Measurements from ENCODE around the gene GPR85.
"Not testable (repeated sequence)": the region's sequence is repeated elsewhere in the genome, so short reads cannot be mapped to it uniquely, and the experiment has no call there.

GPR85 gene

GRCh38 chr7:113083816-113084495 is 2.7 kb downstream of the GPR85 start:
- DNase-seq (ENCODE audit: low read depth, low spot score): no peak

DNA sequence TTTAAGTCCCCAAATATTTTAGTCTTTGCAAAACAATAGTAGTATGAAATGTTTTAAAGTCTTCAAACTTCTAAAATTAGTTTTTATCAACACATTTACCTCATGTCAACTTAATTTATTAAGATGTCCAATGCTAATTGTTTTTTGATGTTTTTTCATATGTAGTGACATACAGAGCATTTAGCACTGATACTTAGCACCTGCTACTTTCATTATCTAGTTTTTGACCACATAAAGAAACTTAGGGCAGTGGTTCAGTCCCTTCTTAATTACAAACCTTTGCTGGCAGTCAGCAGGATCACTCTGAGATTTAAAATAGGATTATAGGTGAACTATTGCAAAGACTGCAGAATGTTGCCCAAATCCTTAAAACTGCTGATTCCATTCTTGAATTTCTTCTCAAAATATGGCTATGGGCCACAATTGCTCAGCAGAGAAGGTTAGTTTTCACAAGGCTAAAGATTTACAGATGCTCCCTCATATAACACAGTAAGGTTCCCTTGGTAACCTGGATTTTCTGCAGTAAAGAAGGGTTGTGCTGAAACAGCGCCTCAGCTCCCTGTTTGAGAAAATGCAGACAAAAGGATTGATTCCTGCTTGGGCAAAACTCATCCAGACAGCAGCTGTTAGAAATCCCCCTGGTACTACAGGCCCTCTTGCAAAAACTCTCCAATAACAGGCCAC is 3.4 kb downstream of the GPR85 start:
- no peak for DNase-seq (ENCODE audit: low read depth, low spot score)

- DNase-seq (ENCODE audit: low read depth, low spot score): no peak
Measured at GRCh38 chr7:113078331-113078730, 8.3 kb downstream of the GPR85 start.

GRCh38 chr7:113076703-113077102 is 9.9 kb downstream of the GPR85 start:
- no peak for DNase-seq (ENCODE audit: low read depth, low spot score)

- peak; percentile 5 for DNase-seq (ENCODE audit: low read depth, low spot score)
Measured at GRCh38 chr7:113071465-113071864, 15.2 kb downstream of the GPR85 start.

DNA sequence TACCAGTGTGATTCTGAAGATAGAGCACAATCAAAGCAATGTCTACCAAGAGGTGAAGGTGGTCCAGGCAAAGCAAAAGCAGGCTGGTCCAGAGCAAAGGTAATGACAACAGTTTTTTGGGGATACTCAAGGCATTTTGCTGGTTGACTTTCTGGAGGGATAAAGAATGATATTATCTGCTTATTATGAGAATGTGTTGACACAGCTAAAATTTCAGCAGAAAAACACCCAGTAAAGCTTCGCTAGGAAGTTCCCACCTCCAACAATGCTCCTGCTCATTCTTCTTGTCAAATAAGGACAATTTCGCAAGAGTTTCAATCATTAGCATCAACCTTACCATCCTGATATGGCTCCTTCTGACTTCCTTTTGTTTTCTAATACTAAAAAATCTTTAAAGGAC is 24.1 kb downstream of the GPR85 start:
- no peak for DNase-seq (ENCODE audit: low read depth, low spot score)

DNA sequence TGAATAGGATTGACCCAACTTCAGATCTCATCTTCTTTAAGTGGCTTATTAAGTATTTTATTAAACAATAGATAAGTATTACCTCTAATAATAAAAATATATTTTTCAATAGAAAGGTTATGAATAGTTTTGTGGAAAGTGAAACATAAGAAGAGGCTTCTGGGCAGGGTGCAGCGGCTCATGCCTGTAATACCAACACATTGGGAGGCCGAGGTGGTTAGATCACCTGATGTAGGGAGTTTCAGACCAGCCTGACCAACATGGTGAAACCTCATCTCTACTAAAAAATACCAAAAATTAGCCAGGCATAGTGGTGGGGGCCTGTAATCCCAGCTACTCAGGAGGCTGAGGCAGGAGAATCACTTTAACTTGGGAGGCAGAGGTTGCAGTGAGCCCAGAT is 26.5 kb downstream of the GPR85 start:
- no peak for DNase-seq (ENCODE audit: low read depth, low spot score)

- DNase-seq (ENCODE audit: low read depth, low spot score): no peak
Measured at GRCh38 chr7:113054938-113055337, 31.7 kb downstream of the GPR85 start.

GRCh38 chr7:113054272-113054671 is 32.4 kb downstream of the GPR85 start:
- not testable (repeated sequence) for DNase-seq (ENCODE audit: low read depth, low spot score)

DNA sequence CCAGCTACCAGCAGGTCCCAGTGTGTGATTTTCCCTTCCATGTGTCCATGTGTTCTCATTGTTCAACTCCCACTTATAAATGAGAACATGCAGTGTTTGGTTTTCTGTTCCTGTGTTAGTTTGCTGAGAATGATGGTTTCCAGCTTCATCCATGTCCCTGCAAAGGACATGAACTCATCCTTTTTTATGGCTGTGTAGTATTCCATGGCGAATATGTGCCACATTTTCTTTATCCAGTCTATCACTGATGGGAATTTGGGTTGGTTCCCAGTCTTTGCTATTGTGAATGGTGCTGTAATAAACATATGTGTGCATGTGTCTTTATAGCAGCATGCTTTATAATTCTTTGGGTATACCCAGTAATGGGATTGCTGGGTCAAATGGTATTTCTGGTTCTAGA is 37.4 kb downstream of the GPR85 start:
- not testable (repeated sequence) for DNase-seq (ENCODE audit: low read depth, low spot score)

DNA sequence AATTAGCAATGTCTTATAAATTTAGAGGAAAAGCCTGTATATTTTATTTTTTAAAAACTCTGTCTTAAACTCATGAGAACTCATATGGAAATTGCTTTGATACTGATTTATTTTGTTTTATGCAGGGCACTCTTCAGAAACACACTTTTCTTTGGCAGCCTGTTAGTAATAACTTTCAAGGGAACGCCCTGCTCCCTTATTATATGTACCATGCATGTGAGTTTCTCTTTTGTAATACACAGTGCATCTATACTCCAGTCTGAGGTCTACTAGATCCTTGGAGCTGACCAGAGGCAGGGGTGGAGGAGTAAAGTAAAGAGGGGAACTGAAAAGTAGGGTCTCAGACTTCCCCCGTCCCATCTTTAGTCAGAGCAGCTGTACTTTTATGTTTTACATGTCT is 40.2 kb downstream of the GPR85 start:
- no peak for DNase-seq (ENCODE audit: low read depth, low spot score)

DNA sequence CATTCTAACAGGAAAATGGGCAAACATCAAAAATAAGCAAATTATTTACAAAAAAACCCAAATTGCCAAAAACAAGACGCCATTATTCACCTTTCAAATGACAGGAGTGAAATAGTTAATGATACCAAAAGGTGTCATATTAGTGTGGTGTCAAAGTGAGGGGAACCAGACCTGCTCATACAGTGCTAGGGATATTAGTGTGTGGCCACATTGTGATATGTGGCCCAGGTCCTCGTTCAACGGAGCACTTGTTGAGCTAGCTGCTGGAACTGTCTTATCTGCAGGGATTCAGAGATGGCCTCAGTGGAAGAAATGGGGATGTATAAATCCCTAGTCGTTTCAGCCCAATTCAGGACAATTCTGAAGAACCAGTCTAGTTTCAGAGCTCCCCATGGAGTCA is 41.2 kb downstream of the GPR85 start:
- no peak for DNase-seq (ENCODE audit: low read depth, low spot score)

- no peak for DNase-seq (ENCODE audit: low read depth, low spot score)
Measured at GRCh38 chr7:113044394-113044793, 42.2 kb downstream of the GPR85 start.

- no peak for DNase-seq (ENCODE audit: low read depth, low spot score)
Measured at GRCh38 chr7:113040849-113041248, 45.8 kb downstream of the GPR85 start.

- DNase-seq (ENCODE audit: low read depth, low spot score): no peak
Measured at GRCh38 chr7:113033959-113034358, 52.7 kb downstream of the GPR85 start.

Data from astrocyte of the hippocampus (primary cell).